ENCODE results near the gene EPHA10. TPM values are rescaled to one million over a fixed set of nuclear protein-coding genes. Genes with fewer than 3 reads are reported as not detected.

Gene EPHA10
- not detected for polyA plus RNA-seq (ENCODE audit: low read depth in 6 of 6)

GRCh38 chr1:37764888-37765441, at the start of gene EPHA10:
Gene EPHA10 (minus strand): TSS chr1:37765120. CDS start chr1:37765066, 54 bp downstream.
- H3K27ac Mint-ChIP-seq, result peak within 1 kb of the TSS in 4 of 6 donors; percentile 20 to 82 (median 52)
- H3K36me3 Mint-ChIP-seq, result peaks cover 5 to 10% of the 10 kb centered on the region in 2 donors
- H3K4me3 Mint-ChIP-seq, result peak within 1 kb of the TSS in 6 of 8 donors; percentile 45 to 74 (median 60)
- H3K27me3 Mint-ChIP-seq, result peaks cover 61 to 83% (median 79%) of the 10 kb centered on the region in 3 donors
- H3K9me3 Mint-ChIP-seq, result peaks cover 0 to 8% (median 4%) of the 10 kb centered on the region in 7 donors
- DNase-seq, result no peak
- peaks cover 10 to 25% (median 15%) of the 10 kb centered on the region in 3 donors for H3K4me1 Mint-ChIP-seq
- no peak for ATAC-seq (ENCODE audit: low read depth in 2 of 2)

- H3K36me3 Mint-ChIP-seq, result no peaks in the 10 kb centered on the region
- H3K27me3 Mint-ChIP-seq, result no peaks in the 10 kb centered on the region
- H3K4me1 Mint-ChIP-seq, result peaks cover 12 to 23% (median 18%) of the 10 kb centered on the region in 3 donors
- no peak for DNase-seq
- peak overlapping the region in 3 of 6 donors; percentile 43 to 70 (median 62) for H3K27ac Mint-ChIP-seq
- no peaks in the 10 kb centered on the region for H3K9me3 Mint-ChIP-seq
- no peak for ATAC-seq (ENCODE audit: low read depth in 2 of 2)
- no peak overlapping the region for H3K4me3 Mint-ChIP-seq
Observed at GRCh38 chr1:37814252-37814651, 49.3 kb upstream of the EPHA10 start.

- no peak for ATAC-seq (ENCODE audit: low read depth in 2 of 2)
- Mint-ChIP-seq H3K27me3 (no peaks in the 10 kb centered on the region), H3K9me3 (no peaks in the 10 kb centered on the region), H3K4me1 (peaks cover 18 to 29% (median 23%) of the 10 kb centered on the region in 3 donors), H3K36me3 (no peaks in the 10 kb centered on the region), H3K27ac (peak overlapping the region in 1 of 6 donors; percentile 49), H3K4me3 (peak overlapping the region in 1 of 8 donors; percentile 38)
- DNase-seq, result no peak
Observed at GRCh38 chr1:37813529-37814145, 48.7 kb upstream of the EPHA10 start.

- Mint-ChIP-seq H3K36me3 (no peaks in the 10 kb centered on the region), H3K27me3 (no peaks in the 10 kb centered on the region), H3K27ac (peak overlapping the region in 3 of 6 donors; percentile 17 to 68 (median 33)), H3K4me3 (peak overlapping the region in 4 of 8 donors; percentile 12 to 96 (median 46)), H3K9me3 (no peaks in the 10 kb centered on the region), H3K4me1 (peaks cover 28 to 37% (median 30%) of the 10 kb centered on the region in 3 donors)
- DNase-seq, result peak; percentile 62
- peak; percentile 31 to 32 for ATAC-seq (ENCODE audit: low read depth in 2 of 2)
Observed at GRCh38 chr1:37811027-37811655, 46.2 kb upstream of the EPHA10 start.

- Mint-ChIP-seq H3K4me3 (peak overlapping the region in 2 of 8 donors; percentile 69 to 96), H3K4me1 (peaks cover 24 to 39% (median 37%) of the 10 kb centered on the region in 3 donors), H3K27ac (no peak overlapping the region), H3K36me3 (no peaks in the 10 kb centered on the region), H3K27me3 (no peaks in the 10 kb centered on the region), H3K9me3 (no peaks in the 10 kb centered on the region)
- no peak for DNase-seq
- ATAC-seq (ENCODE audit: low read depth in 2 of 2), result no peak
Observed at GRCh38 chr1:37809942-37810341, 45.0 kb upstream of the EPHA10 start.

- no peak for DNase-seq
- peak overlapping the region; percentile 91 to 99 (median 96) for H3K4me3 Mint-ChIP-seq
- peak; percentile 29 to 32 for ATAC-seq (ENCODE audit: low read depth in 2 of 2)
- H3K27me3 Mint-ChIP-seq, result no peaks in the 10 kb centered on the region
- H3K4me1 Mint-ChIP-seq, result peaks cover 24 to 46% (median 43%) of the 10 kb centered on the region in 3 donors
- no peaks in the 10 kb centered on the region for H3K36me3 Mint-ChIP-seq
- H3K27ac Mint-ChIP-seq, result peak overlapping the region; percentile 95 to 98 (median 97)
- H3K9me3 Mint-ChIP-seq, result no peaks in the 10 kb centered on the region
Observed at GRCh38 chr1:37808369-37809319, 43.7 kb upstream of the EPHA10 start.

- peak; percentile 88 for DNase-seq
- ATAC-seq (ENCODE audit: low read depth in 2 of 2), result peak; percentile 94 to 96
- Mint-ChIP-seq H3K9me3 (no peaks in the 10 kb centered on the region), H3K4me1 (peaks cover 24 to 46% (median 43%) of the 10 kb centered on the region in 3 donors), H3K4me3 (peak within 1 kb of the TSS; percentile 91 to 99 (median 96)), H3K36me3 (peaks cover 2 to 4% of the 10 kb centered on the region in 2 donors), H3K27ac (peak within 1 kb of the TSS; percentile 95 to 98 (median 97)), H3K27me3 (no peaks in the 10 kb centered on the region)
Observed at GRCh38 chr1:37807555-37808368, 42.8 kb upstream of the EPHA10 start, which contains the start of the genes C1orf122 and YRDC. Gene C1orf122 (plus strand): TSS chr1:37807790. CDS start chr1:37808405, 615 bp downstream. Gene YRDC (minus strand): TSS chr1:37808208. CDS start chr1:37808180, 28 bp downstream.

GRCh38 chr1:37807220-37807554, 42.3 kb upstream of the EPHA10 start:
- Mint-ChIP-seq H3K9me3 (no peaks in the 10 kb centered on the region), H3K4me1 (peaks cover 26 to 46% (median 43%) of the 10 kb centered on the region in 3 donors), H3K4me3 (peak overlapping the region; percentile 82 to 96 (median 90)), H3K36me3 (peaks cover 8 to 9% of the 10 kb centered on the region in 2 donors), H3K27ac (peak overlapping the region; percentile 44 to 98 (median 74)), H3K27me3 (no peaks in the 10 kb centered on the region)
- ATAC-seq (ENCODE audit: low read depth in 2 of 2) (no peak), DNase-seq (no peak)

- H3K4me3 Mint-ChIP-seq, result peak overlapping the region in 2 of 8 donors; percentile 57 to 72
- no peak for DNase-seq
- no peaks in the 10 kb centered on the region for H3K27me3 Mint-ChIP-seq
- H3K36me3 Mint-ChIP-seq, result peaks cover 14 to 22% of the 10 kb centered on the region in 2 donors
- peaks cover 10 to 23% (median 16%) of the 10 kb centered on the region in 3 donors for H3K4me1 Mint-ChIP-seq
- no peak for ATAC-seq (ENCODE audit: low read depth in 2 of 2)
- no peaks in the 10 kb centered on the region for H3K9me3 Mint-ChIP-seq
- peak overlapping the region in 3 of 6 donors; percentile 52 to 60 (median 58) for H3K27ac Mint-ChIP-seq
Observed at GRCh38 chr1:37802439-37802838, 37.5 kb upstream of the EPHA10 start.

GRCh38 chr1:37797750-37798345, 32.9 kb upstream of the EPHA10 start:
- H3K4me3 Mint-ChIP-seq, result peak overlapping the region in 1 of 8 donors; percentile 52
- peaks cover 10 to 20% of the 10 kb centered on the region in 2 donors for H3K36me3 Mint-ChIP-seq
- no peak for ATAC-seq (ENCODE audit: low read depth in 2 of 2)
- peaks cover 0 to 7% (median under 1%) of the 10 kb centered on the region in 3 donors for H3K27me3 Mint-ChIP-seq
- no peak for DNase-seq
- H3K9me3 Mint-ChIP-seq, result no peaks in the 10 kb centered on the region
- no peak overlapping the region for H3K27ac Mint-ChIP-seq
- peaks cover 14 to 24% (median 23%) of the 10 kb centered on the region in 3 donors for H3K4me1 Mint-ChIP-seq

GRCh38 chr1:37795340-37796125, 30.6 kb upstream of the EPHA10 start:
- Mint-ChIP-seq H3K36me3 (peaks cover 5 to 14% of the 10 kb centered on the region in 2 donors), H3K27me3 (peaks cover 3 to 27% (median 21%) of the 10 kb centered on the region in 3 donors), H3K4me1 (peaks cover 17 to 23% (median 22%) of the 10 kb centered on the region in 3 donors), H3K9me3 (no peaks in the 10 kb centered on the region), H3K27ac (no peak overlapping the region), H3K4me3 (peak overlapping the region; percentile 57 to 92 (median 86))
- ATAC-seq (ENCODE audit: low read depth in 2 of 2) (no peak), DNase-seq (no peak)
